ENCODE measurements around the gene EFHD1.
"Not testable (repeated sequence)": the region's sequence is repeated elsewhere in the genome, so short reads cannot be mapped to it uniquely, and the experiment has no call there.

The EFHD1 gene

DNA sequence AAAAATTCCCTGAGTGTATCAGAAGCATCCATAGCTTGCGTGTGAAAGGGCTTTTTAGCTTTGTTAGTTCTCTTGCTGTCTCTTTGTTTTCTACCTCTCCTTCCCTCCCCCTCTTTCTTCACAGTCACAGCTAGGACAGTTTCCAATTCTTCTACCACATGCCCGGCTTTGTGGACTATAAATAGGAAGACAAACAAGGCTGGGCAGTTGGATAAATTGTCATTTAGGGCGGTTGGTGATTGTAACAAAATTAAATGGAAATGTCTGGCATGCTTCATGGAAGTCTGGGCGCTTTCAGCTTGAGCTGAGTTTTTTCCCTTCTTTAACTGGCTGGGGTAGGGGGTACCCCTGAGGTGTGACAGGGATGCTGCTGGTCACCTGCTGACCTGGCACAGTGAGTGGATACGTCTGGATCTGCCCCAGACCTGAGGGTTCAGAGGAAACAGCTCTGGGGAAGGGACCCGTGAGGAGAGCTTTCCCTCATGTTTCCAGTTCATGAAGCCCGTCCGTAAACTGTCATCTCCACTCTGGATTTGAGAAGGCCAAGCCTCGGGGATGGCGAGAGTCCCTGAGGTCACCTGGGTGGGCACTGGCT lies 34.7 kb downstream of the EFHD1 start:
- no peak overlapping the region for H3K4me3 ChIP-seq (ENCODE audit: low read length in 2 of 2)
- no peak overlapping the region for H3K27ac ChIP-seq (ENCODE audit: low read depth in 2 of 2, low read length in 2 of 2)
- H3K4me1 ChIP-seq (ENCODE audit: control insufficient read depth in 2 of 2, insufficient read depth in 2 of 2, low read length in 2 of 2), result no peaks in the 10 kb centered on the region
- no peaks in the 10 kb centered on the region for H3K9me3 ChIP-seq (ENCODE audit: control insufficient read depth in 2 of 2, low read length in 2 of 2)
- no peak overlapping the region for H3K9ac ChIP-seq (ENCODE audit: low read depth in 1 of 2, low read length in 2 of 2)
- no peaks in the 10 kb centered on the region for H3K36me3 ChIP-seq (ENCODE audit: control insufficient read depth in 2 of 2, insufficient read depth in 2 of 2, low read length in 2 of 2)
- no peaks in the 10 kb centered on the region for H3K27me3 ChIP-seq (ENCODE audit: control insufficient read depth in 2 of 2, insufficient read depth in 2 of 2, low read length in 2 of 2)

DNA sequence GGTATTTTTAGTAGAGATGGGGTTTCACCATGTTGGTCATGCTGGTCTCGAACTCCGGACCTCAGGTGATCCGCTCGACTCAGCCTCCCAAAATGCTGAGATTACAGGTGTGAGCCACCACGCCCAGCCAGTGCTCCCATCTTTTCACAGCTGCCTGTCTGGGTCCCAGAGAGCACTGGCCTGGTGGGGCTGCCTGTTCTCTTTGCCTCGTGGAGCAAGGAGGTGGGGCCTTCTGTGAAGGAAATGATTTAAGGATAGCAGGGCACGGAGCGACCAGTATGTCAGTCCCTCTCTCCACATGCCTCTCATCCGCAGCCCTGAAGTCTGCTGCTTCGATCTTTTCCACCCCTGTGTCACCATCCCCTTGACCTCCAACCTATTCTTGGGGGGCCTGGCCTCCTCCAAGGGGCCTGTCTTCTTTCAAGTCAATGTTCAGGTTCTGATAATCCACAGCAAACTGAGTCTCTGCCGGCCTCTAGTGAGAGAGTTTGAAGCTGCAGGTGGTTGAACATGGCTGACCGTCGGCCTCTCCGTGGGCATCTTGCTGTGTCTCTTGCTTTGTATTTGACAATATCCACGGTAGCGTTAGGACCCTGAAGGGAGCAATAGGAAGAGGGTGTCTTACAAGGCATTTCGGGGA lies 35.5 kb downstream of the EFHD1 start:
- no peak overlapping the region for H3K4me3 ChIP-seq (ENCODE audit: low read length in 2 of 2)
- no peaks in the 10 kb centered on the region for H3K4me1 ChIP-seq (ENCODE audit: control insufficient read depth in 2 of 2, insufficient read depth in 2 of 2, low read length in 2 of 2)
- H3K9ac ChIP-seq (ENCODE audit: low read depth in 1 of 2, low read length in 2 of 2), result no peak overlapping the region
- H3K27me3 ChIP-seq (ENCODE audit: control insufficient read depth in 2 of 2, insufficient read depth in 2 of 2, low read length in 2 of 2), result no peaks in the 10 kb centered on the region
- H3K36me3 ChIP-seq (ENCODE audit: control insufficient read depth in 2 of 2, insufficient read depth in 2 of 2, low read length in 2 of 2), result no peaks in the 10 kb centered on the region
- no peaks in the 10 kb centered on the region for H3K9me3 ChIP-seq (ENCODE audit: control insufficient read depth in 2 of 2, low read length in 2 of 2)
- no peak overlapping the region for H3K27ac ChIP-seq (ENCODE audit: low read depth in 2 of 2, low read length in 2 of 2)

DNA sequence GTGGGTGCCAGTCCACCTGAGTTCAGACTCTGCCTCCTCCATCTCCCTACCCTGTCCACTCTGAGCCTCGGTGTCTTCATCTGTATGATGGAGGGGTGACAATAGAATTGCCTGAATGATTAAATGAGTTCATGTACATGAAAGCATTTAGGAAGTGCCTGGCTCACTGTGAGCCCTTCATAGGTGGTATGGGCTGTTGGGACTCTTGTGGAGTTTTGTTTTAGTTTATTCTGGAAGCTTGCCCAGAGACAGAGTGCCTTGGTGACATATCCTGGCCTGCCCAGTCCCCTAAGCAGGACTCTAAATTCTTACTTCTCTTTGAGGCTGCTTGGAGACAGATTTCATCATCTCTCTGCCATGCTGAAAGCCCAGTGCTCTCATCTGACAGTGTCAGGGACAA lies 39.2 kb downstream of the EFHD1 start:
- no peak overlapping the region for H3K9ac ChIP-seq (ENCODE audit: low read depth in 1 of 2, low read length in 2 of 2)
- no peak overlapping the region for H3K27ac ChIP-seq (ENCODE audit: low read depth in 2 of 2, low read length in 2 of 2)
- no peaks in the 10 kb centered on the region for H3K9me3 ChIP-seq (ENCODE audit: control insufficient read depth in 2 of 2, low read length in 2 of 2)
- no peaks in the 10 kb centered on the region for H3K27me3 ChIP-seq (ENCODE audit: control insufficient read depth in 2 of 2, insufficient read depth in 2 of 2, low read length in 2 of 2)
- H3K4me1 ChIP-seq (ENCODE audit: control insufficient read depth in 2 of 2, insufficient read depth in 2 of 2, low read length in 2 of 2), result no peaks in the 10 kb centered on the region
- H3K36me3 ChIP-seq (ENCODE audit: control insufficient read depth in 2 of 2, insufficient read depth in 2 of 2, low read length in 2 of 2), result no peaks in the 10 kb centered on the region
- H3K4me3 ChIP-seq (ENCODE audit: low read length in 2 of 2), result no peak overlapping the region

DNA sequence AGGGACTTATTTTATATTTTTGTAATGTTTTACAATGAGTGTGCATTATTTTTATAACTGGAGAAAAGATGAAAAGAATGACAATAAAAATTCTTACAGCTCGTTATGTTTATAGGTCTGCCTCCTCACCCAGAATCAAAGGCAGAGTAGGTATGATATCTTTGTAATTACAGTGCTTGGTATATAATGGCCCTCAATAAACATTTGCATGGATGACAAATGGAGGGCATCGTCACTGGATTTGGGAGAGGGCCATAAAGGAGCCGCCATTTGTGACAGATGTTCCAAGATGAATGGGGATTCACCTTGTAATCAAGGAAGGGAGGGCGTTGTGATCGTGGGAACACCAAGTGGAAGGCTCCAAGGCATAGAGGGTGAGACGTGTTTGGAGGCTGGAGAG lies 41.1 kb downstream of the EFHD1 start:
- no peaks in the 10 kb centered on the region for H3K9me3 ChIP-seq (ENCODE audit: control insufficient read depth in 2 of 2, low read length in 2 of 2)
- H3K27ac ChIP-seq (ENCODE audit: low read depth in 2 of 2, low read length in 2 of 2), result no peak overlapping the region
- H3K36me3 ChIP-seq (ENCODE audit: control insufficient read depth in 2 of 2, insufficient read depth in 2 of 2, low read length in 2 of 2), result no peaks in the 10 kb centered on the region
- H3K9ac ChIP-seq (ENCODE audit: low read depth in 1 of 2, low read length in 2 of 2), result no peak overlapping the region
- H3K4me3 ChIP-seq (ENCODE audit: low read length in 2 of 2), result no peak overlapping the region
- H3K27me3 ChIP-seq (ENCODE audit: control insufficient read depth in 2 of 2, insufficient read depth in 2 of 2, low read length in 2 of 2), result no peaks in the 10 kb centered on the region
- H3K4me1 ChIP-seq (ENCODE audit: control insufficient read depth in 2 of 2, insufficient read depth in 2 of 2, low read length in 2 of 2), result no peaks in the 10 kb centered on the region

DNA sequence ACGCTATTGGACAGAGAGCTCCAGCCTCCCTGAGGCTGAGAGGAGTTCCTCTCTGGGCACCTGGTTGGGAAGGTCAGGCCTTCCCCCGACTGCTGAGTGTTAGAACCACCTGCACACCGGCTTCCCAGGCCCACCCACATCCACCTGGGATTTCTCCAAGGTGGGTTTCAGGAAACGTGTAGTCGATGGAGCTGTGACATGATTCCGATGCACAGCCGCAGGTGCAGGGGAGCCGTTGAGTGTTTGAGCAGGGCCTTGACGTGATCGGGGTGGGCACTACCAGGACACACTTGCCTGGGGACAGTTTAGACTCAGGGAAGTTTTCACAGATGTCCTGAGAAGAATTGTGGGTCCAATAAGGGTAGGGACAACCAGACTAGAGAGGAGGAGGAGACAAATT lies 42.0 kb downstream of the EFHD1 start:
- H3K9ac ChIP-seq (ENCODE audit: low read depth in 1 of 2, low read length in 2 of 2), result no peak overlapping the region
- no peaks in the 10 kb centered on the region for H3K4me1 ChIP-seq (ENCODE audit: control insufficient read depth in 2 of 2, insufficient read depth in 2 of 2, low read length in 2 of 2)
- no peaks in the 10 kb centered on the region for H3K27me3 ChIP-seq (ENCODE audit: control insufficient read depth in 2 of 2, insufficient read depth in 2 of 2, low read length in 2 of 2)
- H3K36me3 ChIP-seq (ENCODE audit: control insufficient read depth in 2 of 2, insufficient read depth in 2 of 2, low read length in 2 of 2), result no peaks in the 10 kb centered on the region
- no peak overlapping the region for H3K4me3 ChIP-seq (ENCODE audit: low read length in 2 of 2)
- no peaks in the 10 kb centered on the region for H3K9me3 ChIP-seq (ENCODE audit: control insufficient read depth in 2 of 2, low read length in 2 of 2)
- H3K27ac ChIP-seq (ENCODE audit: low read depth in 2 of 2, low read length in 2 of 2), result no peak overlapping the region

DNA sequence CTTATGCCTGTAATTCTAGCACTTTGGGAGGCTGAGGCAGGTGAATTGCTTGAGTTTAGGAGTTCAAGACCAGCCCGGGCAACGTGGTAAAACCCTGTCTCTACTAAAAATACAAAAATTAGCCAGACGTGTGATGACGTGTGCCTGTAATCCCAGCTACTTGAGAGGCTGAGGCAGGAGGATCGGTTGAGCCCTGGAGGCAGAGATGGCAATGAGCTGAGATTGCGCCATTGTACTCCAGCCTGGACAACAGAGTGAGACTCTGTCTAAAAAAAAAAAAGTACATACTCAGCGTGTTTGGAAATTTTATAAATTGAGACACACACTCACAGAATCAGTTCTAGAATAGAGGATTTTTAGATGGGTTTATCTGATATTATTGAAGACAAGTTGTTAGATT lies 46.6 kb downstream of the EFHD1 start:
- Histone ChIP-seq H3K27me3 (ENCODE audit: control insufficient read depth in 2 of 2, insufficient read depth in 2 of 2, low read length in 2 of 2) (no peaks in the 10 kb centered on the region), H3K4me3 (ENCODE audit: low read length in 2 of 2) (no peak overlapping the region), H3K27ac (ENCODE audit: low read depth in 2 of 2, low read length in 2 of 2) (no peak overlapping the region), H3K9me3 (ENCODE audit: control insufficient read depth in 2 of 2, low read length in 2 of 2) (no peaks in the 10 kb centered on the region), H3K9ac (ENCODE audit: low read depth in 1 of 2, low read length in 2 of 2) (no peak overlapping the region), H3K36me3 (ENCODE audit: control insufficient read depth in 2 of 2, insufficient read depth in 2 of 2, low read length in 2 of 2) (no peaks in the 10 kb centered on the region), H3K4me1 (ENCODE audit: control insufficient read depth in 2 of 2, insufficient read depth in 2 of 2, low read length in 2 of 2) (no peaks in the 10 kb centered on the region)

DNA sequence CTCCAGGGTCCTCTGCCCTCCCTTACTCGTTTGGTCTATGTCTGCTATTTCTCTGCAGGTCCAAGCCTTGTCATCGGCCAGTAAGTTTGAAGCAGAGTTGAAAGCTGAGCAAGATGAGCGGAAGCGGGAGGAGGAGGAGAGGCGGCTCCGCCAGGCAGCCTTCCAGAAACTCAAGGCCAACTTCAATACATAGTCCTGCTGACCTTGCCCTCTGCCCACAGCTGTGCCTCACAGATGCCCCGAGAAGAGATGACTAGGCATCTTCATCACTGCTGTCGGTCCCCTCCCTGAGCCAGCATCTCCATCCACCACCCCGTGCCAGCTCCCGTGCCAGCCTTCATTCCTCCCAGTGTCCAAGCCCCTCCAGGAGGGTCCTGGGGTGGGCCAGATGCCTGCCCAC lies 48.1 kb downstream of the EFHD1 start:
- H3K27me3 ChIP-seq (ENCODE audit: control insufficient read depth in 2 of 2, insufficient read depth in 2 of 2, low read length in 2 of 2), result no peaks in the 10 kb centered on the region
- no peak overlapping the region for H3K4me3 ChIP-seq (ENCODE audit: low read length in 2 of 2)
- no peaks in the 10 kb centered on the region for H3K36me3 ChIP-seq (ENCODE audit: control insufficient read depth in 2 of 2, insufficient read depth in 2 of 2, low read length in 2 of 2)
- H3K9ac ChIP-seq (ENCODE audit: low read depth in 1 of 2, low read length in 2 of 2), result no peak overlapping the region
- H3K9me3 ChIP-seq (ENCODE audit: control insufficient read depth in 2 of 2, low read length in 2 of 2), result no peaks in the 10 kb centered on the region
- H3K27ac ChIP-seq (ENCODE audit: low read depth in 2 of 2, low read length in 2 of 2), result no peak overlapping the region
- no peaks in the 10 kb centered on the region for H3K4me1 ChIP-seq (ENCODE audit: control insufficient read depth in 2 of 2, insufficient read depth in 2 of 2, low read length in 2 of 2)

DNA sequence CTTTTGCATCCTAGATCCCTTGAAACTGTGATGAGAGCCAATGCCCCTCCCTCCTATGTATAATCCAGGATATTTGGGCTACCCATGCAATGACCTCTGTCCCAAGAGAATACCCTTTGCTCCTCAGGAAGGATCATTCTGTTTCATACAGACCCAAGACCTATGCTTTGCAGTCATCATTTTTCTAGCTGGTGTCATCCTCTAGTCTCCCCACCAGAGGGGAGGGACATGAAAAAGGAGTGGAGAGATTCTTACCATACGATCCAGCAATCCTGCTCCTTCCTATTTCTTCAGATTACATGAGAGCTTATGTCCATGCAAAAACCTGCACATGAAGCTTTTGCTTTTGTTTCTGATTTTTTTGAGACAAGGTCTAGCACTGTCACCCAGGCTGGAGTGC lies 50.0 kb downstream of the EFHD1 start:
- Histone ChIP-seq H3K36me3 (ENCODE audit: control insufficient read depth in 2 of 2, insufficient read depth in 2 of 2, low read length in 2 of 2) (no peaks in the 10 kb centered on the region), H3K4me3 (ENCODE audit: low read length in 2 of 2) (no peak overlapping the region), H3K4me1 (ENCODE audit: control insufficient read depth in 2 of 2, insufficient read depth in 2 of 2, low read length in 2 of 2) (no peaks in the 10 kb centered on the region), H3K9me3 (ENCODE audit: control insufficient read depth in 2 of 2, low read length in 2 of 2) (no peaks in the 10 kb centered on the region), H3K27ac (ENCODE audit: low read depth in 2 of 2, low read length in 2 of 2) (no peak overlapping the region), H3K9ac (ENCODE audit: low read depth in 1 of 2, low read length in 2 of 2) (no peak overlapping the region), H3K27me3 (ENCODE audit: control insufficient read depth in 2 of 2, insufficient read depth in 2 of 2, low read length in 2 of 2) (no peaks in the 10 kb centered on the region)

DNA sequence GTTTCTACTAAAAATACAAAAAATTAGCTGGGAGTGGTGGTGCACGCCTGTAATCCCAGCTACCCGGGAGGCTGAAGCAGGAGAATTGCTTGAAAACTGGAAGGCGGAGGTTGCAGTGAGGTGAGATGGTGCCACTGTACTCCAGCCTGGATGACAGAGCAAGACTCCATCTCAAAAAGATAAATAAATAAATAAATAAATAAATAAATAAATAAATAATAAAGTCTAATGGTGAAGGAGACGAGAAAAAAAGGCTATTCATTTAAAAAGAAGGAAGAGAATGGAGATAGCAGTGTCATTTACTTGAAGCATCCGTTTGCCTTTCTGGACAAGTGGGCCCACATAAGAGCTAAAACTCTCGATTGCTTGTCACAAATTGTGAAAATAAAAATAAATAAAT lies 52.0 kb downstream of the EFHD1 start:
- not testable (repeated sequence) for H3K9me3 ChIP-seq (ENCODE audit: control insufficient read depth in 2 of 2, low read length in 2 of 2); H3K27me3 ChIP-seq (ENCODE audit: control insufficient read depth in 2 of 2, insufficient read depth in 2 of 2, low read length in 2 of 2); H3K9ac ChIP-seq (ENCODE audit: low read depth in 1 of 2, low read length in 2 of 2); H3K36me3 ChIP-seq (ENCODE audit: control insufficient read depth in 2 of 2, insufficient read depth in 2 of 2, low read length in 2 of 2); H3K27ac ChIP-seq (ENCODE audit: low read depth in 2 of 2, low read length in 2 of 2); H3K4me3 ChIP-seq (ENCODE audit: low read length in 2 of 2); H3K4me1 ChIP-seq (ENCODE audit: control insufficient read depth in 2 of 2, insufficient read depth in 2 of 2, low read length in 2 of 2)

DNA sequence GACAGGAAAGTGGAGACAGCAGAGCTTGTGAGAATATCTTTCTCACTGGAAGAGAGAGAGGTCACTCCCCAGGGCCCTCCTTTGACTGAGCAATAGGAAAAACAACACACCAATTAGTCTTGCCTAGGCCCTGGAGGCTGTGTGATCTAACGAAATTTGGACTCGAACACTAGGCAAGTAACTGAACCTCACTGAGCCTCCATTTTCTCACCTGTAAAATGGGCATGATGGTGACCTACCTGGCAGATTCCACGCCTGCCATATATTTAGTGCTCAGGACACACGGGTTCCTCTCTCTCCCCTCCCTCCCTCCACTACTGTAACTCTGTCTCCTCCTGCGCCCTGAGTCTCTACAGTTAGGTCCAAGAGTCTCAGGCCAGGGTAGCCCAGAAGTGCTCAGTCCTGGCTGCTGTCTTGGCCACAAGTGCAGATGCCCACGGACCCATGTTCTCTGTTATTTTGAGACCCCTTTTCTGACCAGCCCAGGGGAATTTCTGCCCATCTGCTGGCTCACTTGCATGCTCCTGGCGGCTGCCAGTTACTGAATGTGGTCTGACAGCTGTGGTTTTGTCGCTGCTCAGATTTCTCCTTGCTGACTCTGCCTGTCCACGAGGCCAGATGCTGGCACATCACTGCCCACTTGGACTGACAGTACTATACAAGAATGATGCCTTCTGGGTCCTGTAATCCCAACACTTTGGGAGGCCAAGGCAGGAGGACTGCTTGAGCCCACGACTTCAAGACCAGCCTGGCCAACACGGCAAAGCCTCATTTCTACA lies 54.2 kb downstream of the EFHD1 start:
- no peaks in the 10 kb centered on the region for H3K36me3 ChIP-seq (ENCODE audit: control insufficient read depth in 2 of 2, insufficient read depth in 2 of 2, low read length in 2 of 2)
- H3K4me3 ChIP-seq (ENCODE audit: low read length in 2 of 2), result no peak overlapping the region
- H3K9me3 ChIP-seq (ENCODE audit: control insufficient read depth in 2 of 2, low read length in 2 of 2), result no peaks in the 10 kb centered on the region
- no peak overlapping the region for H3K9ac ChIP-seq (ENCODE audit: low read depth in 1 of 2, low read length in 2 of 2)
- no peak overlapping the region for H3K27ac ChIP-seq (ENCODE audit: low read depth in 2 of 2, low read length in 2 of 2)
- no peaks in the 10 kb centered on the region for H3K4me1 ChIP-seq (ENCODE audit: control insufficient read depth in 2 of 2, insufficient read depth in 2 of 2, low read length in 2 of 2)
- no peaks in the 10 kb centered on the region for H3K27me3 ChIP-seq (ENCODE audit: control insufficient read depth in 2 of 2, insufficient read depth in 2 of 2, low read length in 2 of 2)
